HCT116 (cell line): ENCODE results near the gene NCDN. TPM values are rescaled to one million over a fixed set of nuclear protein-coding genes. Genes with fewer than 3 reads are reported as not detected.

Experiments used
- ATAC-seq: fragments of 200-7000 bp; cut with Tn5 transposase; 2 replicates; pipeline ENCODE4 v1.9.1; 2020; ENCODE audit warnings: mild to moderate bottlenecking, moderate library complexity
- BruUV-seq: library from RNA; stranded (reverse); fragments of 400-500 nt; replicated peaks from 2 replicates; lab custom pipeline; 2021; lab: Mats Ljungman, UMichigan
- CTCF ChIA-PET: fragments of 300-600 bp; sonication (Branson Sonifier 250); formaldehyde crosslinking; loops from one replicate; lab custom pipeline; 2021; ENCODE audit warnings: antibody characterized with exemption; lab: Charles Lee
- POLR2A ChIA-PET: fragments of 300-600, 350-600 bp; sonication (Branson Sonifier 250); formaldehyde crosslinking; loops from one replicate; lab custom pipeline; 2021; ENCODE audit warnings: antibody characterized with exemption; lab: Charles Lee
- RAD21 ChIA-PET, 2 experiments: fragments of 300-600 bp; sonication (Branson Sonifier 250); formaldehyde crosslinking; loops; one replicate each; lab custom pipeline; 2023; ENCODE audit warnings: low total read pairs in 2 of 2; ENCODE audit not compliant: uncharacterized antibody in 2 of 2, unreplicated experiment in 2 of 2, low non-redundant PET in 1 of 2; lab: Charles Lee
- DNase-seq: peaks from one replicate; pipeline ENCODE4 v3.0.0-alpha.2; 2010; ENCODE audit warnings: low read depth, low spot score
- H2AFZ ChIP-seq: fragments of 200-600 bp; shearing (Covaris generic), sonication (generic); 2 replicates; pipeline ENCODE4 v1.6.1; 2017; ENCODE audit warnings: low read depth, mixed run types, mixed read lengths, antibody characterized with exemption, low read length; ENCODE audit not compliant: poor library complexity, severe bottlenecking
- H3K27ac ChIP-seq: 2 replicates; pipeline ENCODE4 v1.5.1; 2012; ENCODE audit warnings: low read depth, low read length
- H3K27me3 ChIP-seq: fragments of 200-600 bp; sonication (generic); 2 replicates; pipeline ENCODE4 v1.6.1; 2016; ENCODE audit warnings: mixed run types, low read length, mixed read lengths; ENCODE audit not compliant: insufficient read depth
- H3K36me3 ChIP-seq, 2 experiments: fragments of 200-500 bp in 1 of 2; fragments of 200-600 bp in 1 of 2; sonication (Bioruptor generic) in 1 of 2; sonication (generic) in 1 of 2; 2 replicates each; pipeline versions ENCODE4 v1.5.1 to v1.6.1; 2014 to 2016; ENCODE audit warnings: low read length in 2 of 2, inconsistent platforms in 1 of 2, mixed read lengths in 1 of 2, mixed run types in 1 of 2; ENCODE audit not compliant: insufficient read depth in 2 of 2, control insufficient read depth in 1 of 2
- H3K4me1 ChIP-seq, 2 experiments: fragments of 200-600 bp in 1 of 2; sonication (generic) in 1 of 2; 2 replicates each; pipeline versions ENCODE4 v1.5.1 to v1.6.1; 2012 to 2017; ENCODE audit warnings: low read length in 2 of 2, inconsistent platforms in 1 of 2, mild to moderate bottlenecking in 1 of 2, mixed read lengths in 1 of 2, mixed run types in 1 of 2, moderate library complexity in 1 of 2; ENCODE audit not compliant: insufficient read depth in 2 of 2, control insufficient read depth in 1 of 2
- H3K4me2 ChIP-seq: fragments of 200-600 bp; sonication (generic); 2 replicates; pipeline ENCODE4 v1.6.1; 2017; ENCODE audit warnings: mixed run types, low read length, mixed read lengths
- H3K4me3 ChIP-seq, 2 experiments: fragments of 200-600 bp in 1 of 2; sonication (generic) in 1 of 2; replicated peaks in 1 of 2; 2 replicates each; pipeline ENCODE4 v1.5.1; 2011 to 2016; ENCODE audit warnings: low read length in 2 of 2, control low read depth in 1 of 2, low read depth in 1 of 2, mild to moderate bottlenecking in 1 of 2, mixed read lengths in 1 of 2, mixed run types in 1 of 2
- H3K79me2 ChIP-seq: fragments of 200-600 bp; sonication (generic); 2 replicates; pipeline ENCODE4 v1.6.1; 2017; ENCODE audit warnings: mild to moderate bottlenecking, mixed run types, low read length, moderate library complexity, mixed read lengths; ENCODE audit not compliant: insufficient read depth
- H3K9ac ChIP-seq: fragments of 200-600 bp; sonication (generic); 2 replicates; pipeline ENCODE4 v1.6.1; 2016; ENCODE audit warnings: low read length, mixed read lengths
- H3K9me2 ChIP-seq: fragments of 200-600 bp; sonication (generic), shearing (Covaris generic); 2 replicates; pipeline ENCODE4 v1.6.1; 2017; ENCODE audit warnings: mixed run types, mild to moderate bottlenecking, moderate library complexity; ENCODE audit not compliant: insufficient read depth
- H3K9me3 ChIP-seq, 2 experiments: fragments of 200-500 bp in 1 of 2; fragments of 200-600 bp in 1 of 2; sonication (Bioruptor generic) in 1 of 2; sonication (generic) in 1 of 2; 2 replicates each; pipeline ENCODE4 v1.6.1; 2014 to 2017; ENCODE audit warnings: low read length in 2 of 2, mixed read lengths in 2 of 2, inconsistent platforms in 1 of 2, low read depth in 1 of 2, mild to moderate bottlenecking in 1 of 2, mixed run types in 1 of 2, moderate library complexity in 1 of 2; ENCODE audit not compliant: control insufficient read depth in 1 of 2, insufficient read depth in 1 of 2
- H4K20me1 ChIP-seq: fragments of 200-600 bp; sonication (generic), shearing (Covaris generic); 2 replicates; pipeline ENCODE4 v1.6.1; 2017; ENCODE audit warnings: mixed run types, mild to moderate bottlenecking, moderate library complexity; ENCODE audit not compliant: insufficient read depth
- EGR1 ChIP-seq: IDR thresholded peaks from 2 replicates; pipeline ENCODE4 v1.6.1; 2012; ENCODE audit warnings: low read depth
- FOSL1 ChIP-seq: IDR thresholded peaks from 2 replicates; pipeline ENCODE4 v1.6.1; 2012; ENCODE audit warnings: low read depth
- POLR2AphosphoS5 ChIP-seq: IDR thresholded peaks from 2 replicates; pipeline ENCODE4 v1.6.1; 2011; ENCODE audit warnings: mild to moderate bottlenecking, low read depth, low read length, moderate library complexity
- REST ChIP-seq: IDR thresholded peaks from 2 replicates; pipeline ENCODE4 v1.6.1; 2012; ENCODE audit warnings: low read depth
- SIN3A ChIP-seq: IDR thresholded peaks from 2 replicates; pipeline ENCODE4 v1.6.1; 2012; ENCODE audit warnings: low read depth
- SP1 ChIP-seq: IDR thresholded peaks from 2 replicates; pipeline ENCODE4 v1.6.1; 2012; ENCODE audit warnings: low read depth
- ZFX ChIP-seq: fragments of 450-650 bp; IDR thresholded peaks from 2 replicates; pipeline ENCODE4 v1.6.1; 2017
- intact Hi-C: fragments of 100-400 bp; cut with micrococcal nuclease; formaldehyde crosslinking; loops from 2 replicates; pipeline ENCODE4 v1.10.0; 2022
- total RNA-seq: library from RNA; stranded (reverse); gene quantifications from one replicate; pipeline ENCODE4 v1.2.1, GENCODE V29; 2021; ENCODE audit not compliant: unreplicated experiment

Gene NCDN
- total RNA-seq, 1 experiment from 2014 or later: 24.5 TPM

GRCh38 chr1:35574125-35574654 lies 16.6 kb downstream of the NCDN start:
- intact Hi-C loops: loop anchor here (5.0 kb wide), 1 partner anchor 68 kb away; the partner anchor contains the start of gene PSMB2
- H3K27me3 ChIP-seq: no peaks in the 10 kb centered on the region
- H4K20me1 ChIP-seq: no peaks in the 10 kb centered on the region
- peak overlapping the region; percentile 67; the same call in 1 of the 2 replicates for H3K27ac ChIP-seq
- no peak for DNase-seq
- no peak overlapping the region for H2AFZ ChIP-seq
- H3K4me1 ChIP-seq: peaks cover 20 to 39% of the 10 kb centered on the region in 2 experiments; a peak in 3 of 4 replicates
- CTCF ChIA-PET: interaction anchor here (1.9 to 2.1 kb wide), 2 partner anchors 9 to 141 kb away, joined by 9 to 11 read pairs; no protein-coding TSS in a partner anchor
- H3K4me3 ChIP-seq: peak overlapping the region; percentile 70 to 89
- RAD21 ChIA-PET: no interaction called here
- peak; percentile 51 for ATAC-seq
- H3K36me3 ChIP-seq: no peaks in the 10 kb centered on the region
- TF ChIP-seq FOSL1: no peak
- TF ChIP-seq SP1: no peak
- peak; percentile 82 for TF ChIP-seq EGR1
- TF ChIP-seq SIN3A: 0 out of 2 replicates have a peak, but pooled peaks have one; percentile 19
- peak; percentile 48; the same call in 1 of the 2 replicates for TF ChIP-seq ZFX
- no peak for TF ChIP-seq REST
- TF ChIP-seq POLR2AphosphoS5: no peak
- POLR2A ChIA-PET: interaction anchor here (0.8 kb wide), 1 partner anchor 141 kb away, joined by 3 read pairs; no protein-coding TSS in a partner anchor
- BruUV-seq: no TSS peak
- H3K4me2 ChIP-seq: peak overlapping the region; percentile 93
- H3K9me2 ChIP-seq: no peaks in the 10 kb centered on the region
- H3K9me3 ChIP-seq: no peaks in the 10 kb centered on the region
- no peaks in the 10 kb centered on the region for H3K79me2 ChIP-seq
- H3K9ac ChIP-seq: peak overlapping the region; percentile 78
